AG04449 (cell line): Measurements from ENCODE around the gene TRIO.

Source experiments
- CTCF ChIA-PET: fragments of 350-600 bp; formaldehyde crosslinking; extraction: SDS; loops from one replicate; lab custom pipeline; 2021; ENCODE audit warnings: antibody characterized with exemption; lab: Yijun Ruan, JAX
- POLR2A ChIA-PET: fragments of 400-600, 350-600 bp; formaldehyde crosslinking; extraction: SDS; loops from one replicate; lab custom pipeline; 2020; ENCODE audit warnings: antibody characterized with exemption, inconsistent platforms; lab: Yijun Ruan, JAX
- DNase-seq: peaks from one replicate; pipeline ENCODE4 v3.0.0-alpha.2; 2010; ENCODE audit warnings: low read depth, low spot score
- H3K4me3 ChIP-seq: 2 replicates; pipeline ENCODE4 v1.5.1; 2011; ENCODE audit warnings: low read depth, mild to moderate bottlenecking, control low read depth, low read length
- CTCF ChIP-seq: IDR thresholded peaks from one replicate; pipeline ENCODE4 v1.5.1; 2011; ENCODE audit warnings: mild to moderate bottlenecking, moderate library complexity, low read length, control low read depth, inconsistent platforms; ENCODE audit not compliant: insufficient read depth; ENCODE audit errors: missing control alignments

TRIO gene

GRCh38 chr5:14319102-14319501 is 176.0 kb downstream of the TRIO start:
- ChIA-PET CTCF (no interaction called here), POLR2A (no interaction called here)
- no peak for TF ChIP-seq CTCF
- no peak for DNase-seq
- H3K4me3 ChIP-seq, result no peak overlapping the region

DNA sequence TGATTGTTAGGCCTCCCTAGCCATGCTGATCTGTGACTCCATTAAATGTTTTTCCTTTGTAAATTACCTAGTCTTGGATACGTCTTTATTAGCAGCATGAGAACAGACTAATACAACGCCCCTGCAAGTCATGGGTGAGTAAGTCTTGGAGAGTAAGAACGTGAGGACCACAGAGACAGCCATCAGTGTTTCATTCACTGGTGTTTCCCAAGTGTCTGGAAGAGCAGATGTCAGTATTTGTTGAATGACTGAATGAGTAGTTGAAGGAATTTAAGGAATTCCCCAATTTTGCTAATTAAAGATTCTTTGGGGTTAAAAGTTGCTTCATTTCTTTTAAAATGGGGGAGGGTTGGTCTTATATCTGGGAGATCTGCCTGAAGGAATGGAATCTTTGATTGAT is 178.8 kb downstream of the TRIO start:
- no peak for DNase-seq
- ChIA-PET CTCF (no interaction called here), POLR2A (no interaction called here)
- no peak overlapping the region for H3K4me3 ChIP-seq
- TF ChIP-seq CTCF, result no peak

DNA sequence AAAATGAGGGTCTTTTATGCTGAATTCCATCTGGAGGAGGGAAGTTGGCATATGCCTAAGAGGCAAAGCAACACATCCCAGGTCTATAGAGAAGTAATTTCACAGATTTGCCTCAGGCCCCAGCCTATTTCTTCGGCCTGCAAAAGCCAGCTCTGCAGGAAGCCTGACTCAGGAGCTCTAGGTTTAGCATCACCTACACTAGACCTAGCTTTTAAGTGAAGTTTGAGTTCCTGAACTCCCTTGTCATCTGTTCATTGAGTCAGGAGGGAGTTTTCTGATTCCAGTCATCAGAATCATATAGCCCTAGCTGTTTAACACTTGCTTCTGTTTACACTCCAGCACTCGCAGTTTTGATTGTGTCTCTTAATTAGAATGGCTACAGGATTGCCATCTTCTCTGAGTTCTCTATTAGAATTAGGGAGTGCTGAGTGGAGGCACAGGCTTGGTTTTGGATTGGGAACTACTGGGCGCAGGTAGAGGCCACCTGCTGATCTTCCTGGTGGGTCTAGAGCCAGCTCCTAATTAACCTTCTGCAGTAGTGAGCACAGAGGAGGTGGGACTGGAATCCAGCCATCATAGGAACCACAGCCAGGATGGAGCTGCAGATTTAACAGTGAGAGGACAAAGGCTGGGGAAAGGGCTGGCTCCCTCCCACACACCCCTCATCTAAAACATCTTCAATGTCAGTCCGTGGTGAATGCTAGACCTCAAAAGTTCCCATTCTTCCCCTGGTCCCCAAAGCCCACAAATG is 179.5 kb downstream of the TRIO start:
- DNase-seq, result no peak
- POLR2A ChIA-PET, result no interaction called here
- no peak for TF ChIP-seq CTCF
- CTCF ChIA-PET, result interaction anchor here (0.8 to 2.6 kb wide), 3 partner anchors 9 to 29 kb away, joined by 3 to 19 read pairs (median 7); no protein-coding TSS in a partner anchor
- no peak overlapping the region for H3K4me3 ChIP-seq

GRCh38 chr5:14323466-14323865 is 180.3 kb downstream of the TRIO start:
- ChIA-PET POLR2A (no interaction called here), CTCF (interaction anchor here (0.7 to 2.6 kb wide), 6 partner anchors 8 to 53 kb away, joined by 3 to 19 read pairs (median 4); no protein-coding TSS in a partner anchor)
- no peak for DNase-seq
- no peak overlapping the region for H3K4me3 ChIP-seq
- no peak for TF ChIP-seq CTCF

DNA sequence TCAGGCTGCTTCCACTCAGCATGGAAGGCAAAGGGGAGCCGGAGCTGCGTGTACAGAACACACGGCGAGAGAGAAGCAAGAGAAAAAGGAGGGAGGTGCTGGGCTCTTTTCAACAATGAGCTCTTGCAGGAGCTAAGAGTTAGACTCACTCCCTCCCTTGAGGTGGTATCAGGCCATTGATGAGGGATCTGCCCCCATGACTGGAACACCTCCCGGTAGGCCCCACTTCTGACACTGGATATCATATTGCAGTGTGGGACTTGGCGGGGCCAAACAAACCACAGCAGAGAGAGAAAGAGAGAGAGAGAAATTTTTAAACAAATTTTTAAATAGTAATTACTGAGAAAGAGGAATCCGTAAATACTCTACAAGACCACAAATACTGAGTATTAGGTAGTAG is 182.2 kb downstream of the TRIO start:
- no peak for TF ChIP-seq CTCF
- ChIA-PET CTCF (interaction anchor here (0.8 to 2.6 kb wide), 4 partner anchors 11 to 320 kb away, joined by 3 to 19 read pairs (median 4); no protein-coding TSS in a partner anchor), POLR2A (no interaction called here)
- DNase-seq, result no peak
- no peak overlapping the region for H3K4me3 ChIP-seq

GRCh38 chr5:14326035-14326903 is 183.1 kb downstream of the TRIO start:
- POLR2A ChIA-PET, result no interaction called here
- no peak for DNase-seq
- TF ChIP-seq CTCF, result peak; percentile 18
- CTCF ChIA-PET, result interaction anchor here (0.7 to 1.5 kb wide), 7 partner anchors 9 to 349 kb away, joined by 3 to 5 read pairs (median 3); no protein-coding TSS in a partner anchor
- H3K4me3 ChIP-seq, result no peak overlapping the region
